Measurements from ENCODE around the gene CDK14.
A peak's percentile ranks its signal among the peaks of the same experiment; 100 is the strongest.

Gene CDK14

DNA sequence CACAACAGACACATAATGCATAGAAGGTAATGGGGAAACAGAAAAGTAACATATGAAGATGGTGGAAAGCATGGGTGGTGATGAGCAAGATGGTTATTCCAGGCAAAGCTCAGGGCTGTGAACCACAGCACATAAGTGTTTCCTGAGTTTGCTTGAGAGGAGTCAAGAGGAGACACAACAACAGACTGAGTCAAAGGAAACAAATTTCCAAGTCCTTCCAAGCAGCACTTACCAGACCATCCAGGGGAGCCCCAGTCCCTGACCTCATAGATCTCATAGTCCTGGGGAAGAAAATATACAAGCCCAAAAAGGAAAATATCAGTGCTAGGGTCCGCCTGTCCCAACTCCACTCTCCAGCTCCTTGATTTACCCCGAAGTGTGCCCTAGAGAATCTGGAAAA is 451.5 kb downstream of the CDK14 start:
- H3K27ac ChIP-seq = peak overlapping the region in 6 of 21 experiments; percentile 2 to 61 (median 45)
- H3K4me3 ChIP-seq = no peak overlapping the region

DNA sequence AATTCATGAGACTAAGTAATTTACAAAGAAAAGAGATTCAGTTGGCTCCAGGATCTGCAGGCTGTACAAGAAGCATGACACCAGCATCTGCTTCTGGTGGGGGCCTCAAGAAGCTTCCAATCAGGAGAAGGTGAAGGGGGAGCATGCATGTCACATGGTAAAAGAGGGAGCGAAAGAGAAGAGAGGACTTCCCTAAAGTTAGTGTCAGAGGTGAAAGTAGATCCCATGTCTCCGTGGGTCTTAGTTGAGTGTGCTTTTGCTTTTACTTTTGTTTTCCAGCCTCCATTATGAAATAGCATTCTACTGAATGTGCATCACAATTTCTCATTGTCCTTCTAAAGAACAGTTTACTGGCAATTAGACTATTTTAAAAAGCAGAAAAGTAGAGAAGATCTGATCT is 454.6 kb downstream of the CDK14 start:
- peak overlapping the region in 1 of 21 experiments; percentile 30 for H3K27ac ChIP-seq
- H3K4me3 ChIP-seq = no peak overlapping the region

DNA sequence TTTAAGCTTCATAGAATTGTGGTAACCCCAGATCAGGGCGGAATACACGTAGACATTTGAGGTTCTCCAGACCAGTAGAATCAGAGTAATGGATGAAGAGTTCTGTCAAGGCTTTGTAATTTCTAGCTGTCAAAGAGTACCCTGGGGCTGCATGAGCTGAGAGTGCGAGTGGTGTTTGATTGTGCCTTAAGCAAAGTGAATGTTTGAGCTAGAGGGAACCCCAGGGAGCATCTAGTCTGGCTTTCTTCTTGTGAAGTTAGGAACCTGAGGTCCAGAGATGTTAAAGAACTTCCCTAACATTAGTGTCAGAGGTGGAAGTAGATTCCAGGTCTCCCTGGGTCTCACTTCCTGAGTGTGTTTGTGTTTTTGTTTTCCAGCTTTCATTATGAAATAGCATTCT is 455.8 kb downstream of the CDK14 start:
- Histone ChIP-seq H3K4me3 (no peak overlapping the region), H3K27ac (no peak overlapping the region)

GRCh38 chr7:91054374-91054773 is 458.3 kb downstream of the CDK14 start:
- no peak overlapping the region for H3K27ac ChIP-seq
- no peak overlapping the region for H3K4me3 ChIP-seq

- Histone ChIP-seq H3K4me3 (no peak overlapping the region), H3K27ac (no peak overlapping the region)
Measured at GRCh38 chr7:91055219-91055618, 459.1 kb downstream of the CDK14 start.

- H3K4me3 ChIP-seq = no peak overlapping the region
- H3K27ac ChIP-seq = no peak overlapping the region
Measured at GRCh38 chr7:91062713-91063112, 466.6 kb downstream of the CDK14 start.

DNA sequence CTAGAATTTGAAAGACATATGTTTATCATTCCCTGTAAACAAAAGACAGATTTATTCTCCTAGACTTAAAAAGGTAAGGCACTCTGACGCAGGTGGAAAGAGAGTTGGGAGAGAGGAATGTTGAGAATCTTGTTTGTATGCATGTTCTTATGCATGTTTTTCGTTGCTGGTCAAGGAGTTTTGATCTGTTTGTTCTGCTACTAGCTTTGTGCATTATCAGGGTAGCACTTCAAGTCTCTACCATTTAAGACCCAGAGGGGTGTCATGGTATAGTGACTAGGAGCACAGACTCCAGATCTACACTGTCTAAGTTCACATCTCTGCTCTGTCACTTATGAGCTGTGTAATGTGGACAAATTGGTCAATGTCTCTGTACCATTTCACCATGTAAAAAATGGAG is 467.9 kb downstream of the CDK14 start:
- H3K27ac ChIP-seq = no peak overlapping the region
- H3K4me3 ChIP-seq = no peak overlapping the region

GRCh38 chr7:91064938-91065337 is 468.8 kb downstream of the CDK14 start:
- no peak overlapping the region for H3K4me3 ChIP-seq
- peak overlapping the region in 1 of 21 experiments; percentile 29 for H3K27ac ChIP-seq

DNA sequence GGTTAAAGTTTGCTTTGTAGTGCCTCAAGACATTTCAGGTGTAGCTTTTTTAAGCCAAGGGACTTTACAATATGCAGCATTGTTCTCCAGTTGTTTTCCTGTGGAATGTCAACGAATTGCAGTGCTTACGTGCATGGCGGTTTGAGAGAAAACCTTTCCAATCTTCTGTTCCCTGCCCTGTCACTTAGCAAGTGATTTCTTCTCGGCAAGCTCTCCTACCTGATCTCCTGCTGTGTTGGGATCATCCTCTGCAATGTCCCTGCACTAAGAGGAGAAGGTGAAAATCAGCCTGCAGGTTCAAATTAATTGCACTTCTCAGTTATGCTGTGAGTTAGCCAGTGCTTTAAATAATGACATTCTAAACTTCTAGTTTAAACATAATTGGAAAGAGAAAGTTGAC is 470.5 kb downstream of the CDK14 start:
- Histone ChIP-seq H3K27ac (no peak overlapping the region), H3K4me3 (no peak overlapping the region)

DNA sequence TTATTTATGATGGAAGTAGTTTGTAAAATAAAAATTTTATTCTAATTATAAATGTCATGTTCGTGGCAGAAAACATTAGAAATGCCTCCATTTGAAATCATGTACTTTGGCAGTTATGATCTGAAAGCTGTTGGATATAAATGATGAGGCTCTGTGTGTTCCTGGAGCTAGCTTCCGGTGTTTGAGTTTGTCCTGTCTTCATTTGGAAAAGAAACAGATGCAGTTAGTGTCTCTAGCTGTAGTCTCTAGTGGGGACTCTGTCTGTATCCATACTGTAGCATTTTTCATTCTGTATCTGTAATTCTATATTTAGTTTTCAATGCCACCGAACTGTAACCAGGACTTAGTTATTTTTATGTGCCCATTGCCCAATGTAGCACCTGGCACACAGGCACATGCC is 471.1 kb downstream of the CDK14 start:
- H3K27ac ChIP-seq = no peak overlapping the region
- no peak overlapping the region for H3K4me3 ChIP-seq

DNA sequence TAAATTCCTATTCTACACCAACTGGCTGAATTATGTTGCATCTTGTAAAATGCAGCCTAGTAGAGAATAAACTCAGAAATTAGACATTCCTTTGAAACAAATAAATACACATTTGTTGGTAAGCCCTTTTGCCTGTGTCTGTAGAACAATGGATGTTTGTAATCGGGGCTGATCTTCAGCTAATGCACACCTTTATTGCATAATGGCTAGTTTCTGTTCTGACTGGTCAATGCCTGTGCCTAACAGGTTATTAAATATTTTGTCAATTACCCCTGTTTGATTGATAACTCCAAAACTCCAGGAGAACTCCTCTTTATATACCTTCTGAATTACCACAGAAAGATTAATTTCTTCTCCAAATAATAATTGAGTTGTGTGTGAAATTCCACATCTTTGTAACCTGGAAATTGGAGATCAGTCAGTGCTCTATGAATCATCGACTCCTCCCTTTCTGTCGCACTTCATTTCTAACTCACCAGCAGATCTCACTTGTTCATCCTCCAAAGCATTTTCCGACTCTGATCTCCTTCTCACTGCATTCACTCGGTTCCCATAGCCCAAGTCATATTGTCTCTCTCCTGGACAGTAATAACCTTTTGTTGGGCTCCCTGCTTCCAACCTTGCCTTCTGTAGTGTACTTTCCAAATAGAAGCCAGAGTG is 472.1 kb downstream of the CDK14 start:
- peak overlapping the region in 1 of 21 experiments; percentile 20 for H3K27ac ChIP-seq

GRCh38 chr7:91069146-91069545 is 473.0 kb downstream of the CDK14 start:
- no peak overlapping the region for H3K27ac ChIP-seq
- H3K4me3 ChIP-seq = no peak overlapping the region

More for the DNA sequence above, 472.1 kb downstream of the CDK14 start:
- no peak overlapping the region for H3K4me3 ChIP-seq

DNA sequence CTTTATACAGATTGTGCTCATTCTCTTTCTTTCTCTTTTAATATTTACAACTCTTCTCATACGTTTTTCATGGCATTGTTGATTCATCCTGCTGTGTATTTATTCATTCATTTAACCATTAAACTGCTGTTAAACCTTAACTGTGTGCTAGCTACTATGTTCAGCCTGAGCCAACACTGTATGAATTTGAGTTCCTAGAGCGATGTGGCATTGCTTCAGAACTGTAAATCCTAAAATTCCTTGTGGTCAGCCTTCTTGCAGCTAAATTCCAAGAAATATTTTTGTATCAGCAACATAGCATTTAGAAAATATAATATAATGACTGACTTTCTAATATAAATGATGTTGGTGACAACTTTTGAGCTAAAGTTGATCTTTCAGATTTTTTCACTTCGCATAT is 483.4 kb downstream of the CDK14 start:
- Histone ChIP-seq H3K4me3 (no peak overlapping the region), H3K27ac (peak overlapping the region in 2 of 21 experiments; percentile 12 to 21)

GRCh38 chr7:91080351-91080750 is 484.2 kb downstream of the CDK14 start:
- Histone ChIP-seq H3K4me3 (no peak overlapping the region), H3K27ac (peak overlapping the region in 1 of 21 experiments; percentile 58)

- H3K27ac ChIP-seq = peak overlapping the region in 4 of 21 experiments; percentile 10 to 78 (median 45)
- H3K4me3 ChIP-seq = no peak overlapping the region
Measured at GRCh38 chr7:91082038-91082437, 485.9 kb downstream of the CDK14 start.

GRCh38 chr7:91082852-91083495 is 486.9 kb downstream of the CDK14 start:
- Histone ChIP-seq H3K4me3 (no peak overlapping the region), H3K27ac (peak overlapping the region in 3 of 21 experiments; percentile 44 to 78 (median 49))

- H3K27ac ChIP-seq = peak overlapping the region in 1 of 21 experiments; percentile 25
- no peak overlapping the region for H3K4me3 ChIP-seq
Measured at GRCh38 chr7:91083855-91084644, 487.9 kb downstream of the CDK14 start.

DNA sequence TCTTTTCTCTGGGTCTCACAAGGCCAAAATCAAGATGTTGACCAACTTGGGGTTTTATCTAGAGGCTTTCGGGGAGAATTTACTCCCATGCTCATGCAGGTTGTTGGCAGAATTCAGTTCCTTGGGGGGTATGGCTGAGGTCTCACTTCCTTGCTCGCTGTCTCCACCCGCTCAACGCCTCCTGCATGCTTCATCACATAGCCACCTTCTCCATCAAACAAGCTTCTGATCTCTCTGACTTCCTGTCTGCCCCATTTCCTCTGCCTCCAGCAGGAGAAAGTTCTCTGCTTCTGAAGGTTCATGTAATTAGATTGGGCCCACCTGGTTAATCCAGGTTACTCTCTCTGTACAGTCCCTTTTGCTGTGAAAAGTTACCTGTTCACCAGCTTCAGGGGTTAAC is 489.1 kb downstream of the CDK14 start:
- Histone ChIP-seq H3K27ac (no peak overlapping the region), H3K4me3 (no peak overlapping the region)

DNA sequence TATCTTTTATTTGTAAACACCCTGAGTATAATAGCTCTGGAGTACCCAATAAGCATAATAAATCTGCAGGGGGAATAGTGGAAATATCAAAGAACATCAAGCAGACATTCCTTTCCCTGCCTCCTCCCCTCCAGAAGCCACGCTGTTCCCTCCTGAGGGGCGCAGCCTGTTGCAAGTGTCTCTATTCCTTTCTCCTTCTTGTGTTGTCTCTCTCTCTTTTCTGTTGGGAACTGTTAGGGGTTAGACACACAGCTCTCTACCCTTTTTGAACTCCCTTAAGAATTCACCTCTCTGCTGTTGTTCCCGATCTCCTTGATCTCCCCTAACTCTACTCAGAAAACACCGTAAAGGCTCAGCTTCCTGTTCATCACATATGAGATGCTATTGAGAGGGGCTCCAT is 490.1 kb downstream of the CDK14 start:
- H3K27ac ChIP-seq = no peak overlapping the region
- H3K4me3 ChIP-seq = no peak overlapping the region

DNA sequence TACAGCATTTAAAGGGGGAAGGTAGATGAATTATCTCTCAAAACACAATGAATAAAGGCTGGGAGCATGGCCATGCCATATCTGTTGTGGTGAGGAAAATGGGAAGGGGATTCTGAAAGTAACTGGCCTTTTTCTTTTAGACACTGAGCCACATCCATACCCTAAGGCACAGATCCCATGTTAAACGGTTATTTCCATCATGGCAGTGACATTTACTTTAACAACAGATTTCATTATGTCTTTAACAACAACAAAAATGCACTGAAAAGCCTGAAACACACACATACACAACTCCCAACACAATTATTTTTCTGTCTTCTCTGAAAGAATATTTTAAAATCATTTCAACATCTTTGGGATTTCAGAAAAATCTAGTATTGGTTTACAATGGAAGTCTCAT is 492.0 kb downstream of the CDK14 start:
- H3K27ac ChIP-seq = no peak overlapping the region

DNA sequence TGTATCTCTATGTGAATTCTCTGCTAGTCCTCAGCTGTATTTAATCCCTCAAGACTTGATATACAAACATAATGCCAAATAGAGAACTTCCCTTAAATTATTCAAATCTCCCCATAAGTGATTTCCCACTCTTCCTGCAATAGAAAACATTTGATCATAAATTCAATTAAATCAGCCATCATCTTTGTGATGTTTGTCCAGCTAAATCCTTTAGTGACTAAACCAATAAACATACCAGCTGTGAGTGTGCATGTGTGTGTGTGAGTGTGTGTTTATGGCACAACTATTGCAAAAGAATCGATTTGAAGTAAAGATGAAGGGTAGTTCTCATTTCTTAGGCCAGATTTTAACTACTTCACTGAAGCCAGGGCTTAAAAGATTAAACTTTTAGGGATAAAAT is 492.6 kb downstream of the CDK14 start:
- Histone ChIP-seq H3K27ac (no peak overlapping the region), H3K4me3 (no peak overlapping the region)

More for the DNA sequence above, 492.0 kb downstream of the CDK14 start:
- no peak overlapping the region for H3K4me3 ChIP-seq
